HepG2 (cell line): ENCODE measurements around the gene SCAF4. TPM values are rescaled to one million over a fixed set of nuclear protein-coding genes. Genes with fewer than 3 reads are reported as not detected.

Experiments used
- ATAC-seq: fragments of 200-7000 bp; cut with Tn5 transposase; 3 replicates; pipeline ENCODE4 v1.9.1; 2020; ENCODE audit warnings: mild to moderate bottlenecking, moderate library complexity
- BruUV-seq: library from RNA; stranded (reverse); fragments of 400-500 nt; replicated peaks from 2 replicates; lab custom pipeline; 2021; lab: Mats Ljungman, UMichigan
- CTCF ChIA-PET: fragments of 300-600 bp; formaldehyde crosslinking; extraction: SDS; loops from one replicate; lab custom pipeline; 2021; ENCODE audit warnings: low total read pairs, inconsistent platforms, low intra/inter-chr PET ratio; lab: Yijun Ruan, JAX
- POLR2A ChIA-PET: fragments of 350-600 bp; sonication (Branson Sonifier 250); formaldehyde crosslinking; loops from one replicate; lab custom pipeline; 2020; ENCODE audit warnings: antibody characterized with exemption, inconsistent platforms; lab: Yijun Ruan, JAX
- DNase-seq: peaks from one replicate; pipeline ENCODE4 v3.0.0-alpha.2; 2015; ENCODE audit warnings: low spot score
- FAIRE-seq: peaks from 3 replicates; lab custom pipeline; 2011; peaks lifted over from hg19 to GRCh38; lab: Jason Lieb, UNC
- H2AFZ ChIP-seq: one replicate; pipeline ENCODE4 v1.6.1; 2011; ENCODE audit warnings: low read length, inconsistent platforms
- H3K27ac ChIP-seq: fragments of 300-600 bp; 3 replicates; pipeline ENCODE4 v1.8.0; 2011; ENCODE audit warnings: mixed run types, mild to moderate bottlenecking, mixed read lengths, low read length, inconsistent platforms; ENCODE audit not compliant: insufficient read depth; ENCODE audit errors: extremely low read length
- H3K27me3 ChIP-seq, 2 experiments: fragments of 200-600 bp in 1 of 2; 2 replicates in 1 of 2; 3 replicates in 1 of 2; pipeline versions ENCODE4 v1.6.0 to v1.8.0; 2011; ENCODE audit warnings: low read length in 2 of 2, mild to moderate bottlenecking in 2 of 2, moderate library complexity in 2 of 2, inconsistent platforms in 1 of 2; ENCODE audit not compliant: insufficient read depth in 2 of 2, control insufficient read depth in 1 of 2
- H3K36me3 ChIP-seq, 2 experiments: fragments of 200-600 bp in 1 of 2; replicated peaks in 1 of 2; 2 replicates in 1 of 2; 3 replicates in 1 of 2; pipeline versions ENCODE4 v1.5.1 to v1.8.0; 2011; ENCODE audit warnings: low read length in 2 of 2, inconsistent platforms in 1 of 2; ENCODE audit not compliant: insufficient read depth in 2 of 2, control insufficient read depth in 1 of 2
- H3K4me1 ChIP-seq: 2 replicates; pipeline ENCODE4 v1.5.1; 2012; ENCODE audit warnings: low read length, inconsistent platforms; ENCODE audit not compliant: insufficient read depth
- H3K4me2 ChIP-seq: 2 replicates; pipeline ENCODE4 v1.6.0; 2011; ENCODE audit warnings: low read depth, low read length, inconsistent platforms
- H3K4me3 ChIP-seq, 3 experiments: fragments of 200-600 bp in 1 of 3; sonication (generic), shearing (Covaris generic) in 1 of 3; replicated peaks in 1 of 3; 2 replicates each; pipeline ENCODE4 v1.5.1; 2011 to 2016; ENCODE audit warnings: low read length in 3 of 3, inconsistent platforms in 2 of 3, low read depth in 2 of 3, mild to moderate bottlenecking in 2 of 3, control low read depth in 1 of 3, mixed read lengths in 1 of 3; ENCODE audit not compliant: insufficient read depth in 1 of 3
- H3K79me2 ChIP-seq: one replicate; pipeline ENCODE4 v1.6.1; 2011; ENCODE audit warnings: low read length, inconsistent platforms; ENCODE audit not compliant: insufficient read depth
- H3K9ac ChIP-seq: 2 replicates; pipeline ENCODE4 v1.6.0; 2011; ENCODE audit warnings: mild to moderate bottlenecking, low read depth, low read length, inconsistent platforms; ENCODE audit not compliant: insufficient read depth
- H3K9me3 ChIP-seq: 2 replicates; pipeline ENCODE4 v1.5.1; 2012; ENCODE audit warnings: mild to moderate bottlenecking, low read length
- H4K20me1 ChIP-seq: 2 replicates; pipeline ENCODE4 v1.6.0; 2011; ENCODE audit warnings: inconsistent platforms, mild to moderate bottlenecking, low read length, moderate library complexity; ENCODE audit not compliant: insufficient read depth
- FOXC1 ChIP-seq: sonication (generic); formaldehyde crosslinking; IDR thresholded peaks from 2 replicates; pipeline ENCODE4 v1.8.0; 2022; ENCODE audit warnings: mild to moderate bottlenecking, missing genetic modification reagents, borderline replicate concordance
- REPIN1 ChIP-seq: sonication (generic); formaldehyde crosslinking; IDR thresholded peaks from 2 replicates; pipeline ENCODE4 v1.8.0; 2022; ENCODE audit warnings: missing genetic modification reagents, low read depth, mild to moderate bottlenecking, borderline replicate concordance
- REXO4 ChIP-seq: sonication (generic); formaldehyde crosslinking; IDR thresholded peaks from 2 replicates; pipeline ENCODE4 v1.8.0; 2022; ENCODE audit warnings: missing genetic modification reagents, mild to moderate bottlenecking, borderline replicate concordance
- ZGPAT ChIP-seq: IDR thresholded peaks from 2 replicates; pipeline ENCODE4 v1.6.1; 2016; ENCODE audit warnings: mild to moderate bottlenecking
- ZNF180 ChIP-seq: sonication (generic); formaldehyde crosslinking; IDR thresholded peaks from 2 replicates; pipeline ENCODE4 v1.4.0; 2020; ENCODE audit warnings: low read depth, missing genetic modification reagents, borderline replicate concordance
- ZNF256 ChIP-seq: sonication (generic); formaldehyde crosslinking; conservative IDR thresholded peaks from 2 replicates; pipeline ENCODE4 v1.4.0; 2020; ENCODE audit warnings: missing genetic modification reagents
- WGBS: methylation state at CpG from one replicate; pipeline ENCODE4 v1.1.6; 2017; ENCODE audit warnings: low lambda C conversion rate; 5-methylcytosine and 5-hydroxymethylcytosine counted together
- in situ Hi-C: cut with HindIII; loops from 2 replicates; pipeline ENCODE4 v1.10.0; 2017; ENCODE audit warnings: low pct_unique_long_range_greater_than_20kb; ENCODE audit not compliant: extremely low pct_ligation_motif_present
- intact Hi-C: fragments of 100-400 bp; cut with micrococcal nuclease; formaldehyde crosslinking; loops from one replicate; pipeline ENCODE4 v1.10.0; 2022; ENCODE audit not compliant: unreplicated experiment
- polyA plus RNA-seq, 8 experiments: library from polyadenylated mRNA; depleted of rRNA in 3 of 8; stranded (reverse) in 7 of 8; unstranded in 1 of 8; fragments of >200 nt; fragmentation: Illumina TruSeq in 4 of 8; extraction: Trizol in 4 of 8; gene quantifications; 2 replicates each; pipeline versions ENCODE4 v1.2.1 to v1.2.3, GENCODE V29; 2011 to 2016; ENCODE audit warnings: low read depth in 4 of 8, missing spikeins in 1 of 8, mixed read lengths in 1 of 8; ENCODE audit not compliant: insufficient read depth in 1 of 8
- total RNA-seq, 5 experiments: library from RNA; depleted of rRNA; stranded (reverse); fragments of >200 nt; fragmentation: Illumina TruSeq; extraction: Trizol; gene quantifications; 2 replicates each; pipeline ENCODE4 v1.2.3, GENCODE V29; 2016; ENCODE audit warnings: low read depth in 1 of 5
- TF ChIP-seq, protein P1 (sequence below): sonication (generic); formaldehyde crosslinking; IDR thresholded peaks from 2 replicates; pipeline ENCODE4; 2020; ENCODE audit warnings: missing genetic modification reagents, mild to moderate bottlenecking, borderline replicate concordance

SCAF4 gene
- total and polyA plus RNA-seq, 2 of the 13 experiments (the other 11 are each of a cell fraction or from before 2014, with no cell fraction given) = 9.1 to 11.5 TPM

DNA sequence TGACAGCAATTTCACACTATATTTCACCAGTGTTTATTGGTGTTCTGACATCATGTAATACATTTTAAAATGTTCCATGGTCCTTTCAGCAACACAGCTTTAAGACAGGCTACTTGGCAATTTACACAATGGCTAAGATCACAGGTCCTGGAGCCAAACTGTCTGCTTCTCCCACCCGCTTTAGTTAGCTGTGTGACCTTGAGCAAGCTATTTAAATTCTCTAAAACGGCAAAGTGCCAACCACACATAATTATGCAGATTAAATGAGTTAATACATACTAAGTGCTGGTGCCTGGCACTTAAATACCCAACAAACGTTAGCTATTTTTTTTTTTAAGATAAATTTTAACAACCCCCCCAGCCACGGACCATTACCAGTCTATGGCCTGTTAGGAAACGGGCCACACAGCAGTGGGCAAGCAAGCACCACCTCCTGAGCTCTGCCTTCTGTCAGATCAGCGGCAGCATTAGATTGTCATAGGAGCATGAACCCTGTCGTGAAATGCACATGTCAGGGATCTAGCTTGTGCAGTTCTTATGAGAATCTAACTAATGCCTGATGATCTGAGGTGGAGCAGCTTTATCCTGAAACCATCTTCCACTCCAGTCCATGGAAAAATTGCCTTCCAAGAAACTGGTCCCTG lies 45.5 kb downstream of the SCAF4 start:
- POLR2A ChIA-PET = no interaction called here

More for the DNA sequence above, 45.5 kb downstream of the SCAF4 start:
- Histone ChIP-seq H4K20me1 (no peaks in the 10 kb centered on the region; the same call in 1 of the 2 replicates), H3K9me3 (no peaks in the 10 kb centered on the region), H3K4me3 (no peak overlapping the region), H3K36me3 (peaks cover 27 to 82% of the 10 kb centered on the region in 2 experiments), H3K4me2 (no peak overlapping the region), H3K79me2 (no peaks in the 10 kb centered on the region), H3K9ac (no peak overlapping the region), H2AFZ (no peak overlapping the region), H3K27me3 (no peaks in the 10 kb centered on the region), H3K27ac (no peak overlapping the region), H3K4me1 (no peaks in the 10 kb centered on the region)
- ATAC-seq = no peak
- WGBS = 96% methylated on average over 7 of the region's 7 CpGs
- no peak for DNase-seq
- CTCF ChIA-PET = no interaction called here
- BruUV-seq = no TSS peak
- intact Hi-C loops = no loop called here
- in situ Hi-C loops = no loop called here
- no peak for TF ChIP-seq REPIN1
- TF ChIP-seq ZGPAT (CRISPR knock-in tag) = no peak
- TF ChIP-seq ZNF180 (CRISPR knock-in tag) = no peak
- TF ChIP-seq, protein P1, sequence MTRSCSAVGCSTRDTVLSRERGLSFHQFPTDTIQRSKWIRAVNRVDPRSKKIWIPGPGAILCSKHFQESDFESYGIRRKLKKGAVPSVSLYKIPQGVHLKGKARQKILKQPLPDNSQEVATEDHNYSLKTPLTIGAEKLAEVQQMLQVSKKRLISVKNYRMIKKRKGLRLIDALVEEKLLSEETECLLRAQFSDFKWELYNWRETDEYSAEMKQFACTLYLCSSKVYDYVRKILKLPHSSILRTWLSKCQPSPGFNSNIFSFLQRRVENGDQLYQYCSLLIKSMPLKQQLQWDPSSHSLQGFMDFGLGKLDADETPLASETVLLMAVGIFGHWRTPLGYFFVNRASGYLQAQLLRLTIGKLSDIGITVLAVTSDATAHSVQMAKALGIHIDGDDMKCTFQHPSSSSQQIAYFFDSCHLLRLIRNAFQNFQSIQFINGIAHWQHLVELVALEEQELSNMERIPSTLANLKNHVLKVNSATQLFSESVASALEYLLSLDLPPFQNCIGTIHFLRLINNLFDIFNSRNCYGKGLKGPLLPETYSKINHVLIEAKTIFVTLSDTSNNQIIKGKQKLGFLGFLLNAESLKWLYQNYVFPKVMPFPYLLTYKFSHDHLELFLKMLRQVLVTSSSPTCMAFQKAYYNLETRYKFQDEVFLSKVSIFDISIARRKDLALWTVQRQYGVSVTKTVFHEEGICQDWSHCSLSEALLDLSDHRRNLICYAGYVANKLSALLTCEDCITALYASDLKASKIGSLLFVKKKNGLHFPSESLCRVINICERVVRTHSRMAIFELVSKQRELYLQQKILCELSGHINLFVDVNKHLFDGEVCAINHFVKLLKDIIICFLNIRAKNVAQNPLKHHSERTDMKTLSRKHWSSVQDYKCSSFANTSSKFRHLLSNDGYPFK (CRISPR knock-in tag) = no peak
- no peak for TF ChIP-seq REXO4 (CRISPR knock-in tag)
- TF ChIP-seq FOXC1 = no peak
- TF ChIP-seq ZNF256 (CRISPR knock-in tag) = no peak
- no peak for FAIRE-seq
